Bronchial smooth muscle cell (primary cell): ENCODE measurements around the gene CPO. TPM values are rescaled to one million over a fixed set of nuclear protein-coding genes. Genes with fewer than 3 reads are reported as not detected.

Experiments
- total RNA-seq: library from RNA; depleted of rRNA; stranded (reverse); fragments of >200 nt; gene quantifications from 2 replicates; pipeline ENCODE4 v1.2.1, GENCODE V29; 2014

The CPO gene
- 0.16 and 0.17 TPM in 2 replicates for total RNA-seq

GRCh38 chr2:206939340-206939739 lies at the start of gene CPO:
TSS of gene CPO (plus strand) at chr2:206939518. CDS start at chr2:206939600, 82 bp downstream.

Other genes starting within 250 kb of the CPO start
- not detected in 2 replicates for gene DYTN, start 221.1 kb upstream of the CPO start, total RNA-seq
- gene MDH1B, start 174.2 kb upstream of the CPO start, total RNA-seq: 3.2 TPM in 2 replicates
- gene FASTKD2, start 173.9 kb upstream of the CPO start, total RNA-seq: 32.2 and 36.3 TPM in 2 replicates
- gene KLF7, start 226.4 kb downstream of the CPO start, total RNA-seq: 5.3 and 8.7 TPM in 2 replicates